Ovary (tissue), 3 donors: ENCODE measurements around the gene TMA7.

ENCODE experiments used
- POLR2A ChIP-seq: fragments of 450-650 bp; IDR thresholded peaks from one replicate; pipeline ENCODE4 v1.6.1; 2017; ENCODE audit warnings: antibody characterized with exemption, mild to moderate bottlenecking, moderate library complexity
- TF ChIP-seq, protein P1 (sequence below), 3 donors: fragments of 450-650 bp in 2 of 3; fragments of 200-600 bp in 1 of 3; IDR thresholded peaks; one replicate each; pipeline versions ENCODE4 v1.5.1 to v1.8.0; 2016 to 2022; ENCODE audit warnings: antibody characterized with exemption in 3 of 3, mild to moderate bottlenecking in 1 of 3
- donor health status: DM: no; HTN: no; CAD: no.

DNA sequence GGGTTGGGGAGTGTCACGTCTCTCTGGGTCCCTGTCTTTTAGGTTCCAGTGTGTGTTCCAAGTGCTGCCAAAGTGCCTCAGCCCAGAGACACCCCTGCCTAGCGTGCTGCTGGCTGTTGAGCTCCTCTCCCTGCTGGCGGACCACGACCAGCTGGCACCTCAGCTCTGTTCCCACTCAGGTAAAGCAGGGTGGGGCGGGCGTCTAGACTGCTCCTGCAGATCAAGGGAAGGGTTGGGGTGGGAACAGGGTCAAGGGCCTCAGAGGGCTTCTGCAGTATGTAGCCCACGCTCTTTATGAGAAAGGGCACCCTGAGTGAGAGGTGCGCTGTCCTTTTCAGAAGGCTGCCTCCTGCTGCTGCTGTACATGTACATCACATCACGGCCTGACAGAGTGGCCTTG, 23.6 kb downstream of the TMA7 start:
- TF ChIP-seq, protein P1, sequence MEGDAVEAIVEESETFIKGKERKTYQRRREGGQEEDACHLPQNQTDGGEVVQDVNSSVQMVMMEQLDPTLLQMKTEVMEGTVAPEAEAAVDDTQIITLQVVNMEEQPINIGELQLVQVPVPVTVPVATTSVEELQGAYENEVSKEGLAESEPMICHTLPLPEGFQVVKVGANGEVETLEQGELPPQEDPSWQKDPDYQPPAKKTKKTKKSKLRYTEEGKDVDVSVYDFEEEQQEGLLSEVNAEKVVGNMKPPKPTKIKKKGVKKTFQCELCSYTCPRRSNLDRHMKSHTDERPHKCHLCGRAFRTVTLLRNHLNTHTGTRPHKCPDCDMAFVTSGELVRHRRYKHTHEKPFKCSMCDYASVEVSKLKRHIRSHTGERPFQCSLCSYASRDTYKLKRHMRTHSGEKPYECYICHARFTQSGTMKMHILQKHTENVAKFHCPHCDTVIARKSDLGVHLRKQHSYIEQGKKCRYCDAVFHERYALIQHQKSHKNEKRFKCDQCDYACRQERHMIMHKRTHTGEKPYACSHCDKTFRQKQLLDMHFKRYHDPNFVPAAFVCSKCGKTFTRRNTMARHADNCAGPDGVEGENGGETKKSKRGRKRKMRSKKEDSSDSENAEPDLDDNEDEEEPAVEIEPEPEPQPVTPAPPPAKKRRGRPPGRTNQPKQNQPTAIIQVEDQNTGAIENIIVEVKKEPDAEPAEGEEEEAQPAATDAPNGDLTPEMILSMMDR (IDR thresholded peaks at IDR 0.05): no peak
- no peak for TF ChIP-seq POLR2A
